Body of pancreas (tissue), 4 donors: Measurements from ENCODE around the gene PALLD.

Source experiments
- CTCF ChIP-seq, 7 experiments: fragments of 450-650 bp in 4 of 7; fragments of 200-600 bp in 3 of 7; sonication (generic) in 3 of 7; IDR thresholded peaks; one replicate each; pipeline ENCODE4 v1.5.1; 2016 to 2019; ENCODE audit warnings: antibody characterized with exemption in 7 of 7
- POLR2A ChIP-seq, 3 donors: fragments of 450-650 bp; IDR thresholded peaks; one replicate each; pipeline ENCODE4 v1.6.1; 2016; ENCODE audit warnings: antibody characterized with exemption in 3 of 3, mild to moderate bottlenecking in 2 of 3

- TF ChIP-seq POLR2A (IDR thresholded peaks at IDR 0.05) (no peak), CTCF (IDR thresholded peaks at IDR 0.05) (no peak)
Observed at GRCh38 chr4:168593399-168593798, 96.5 kb downstream of the PALLD start.
